NK-92 (cell line): ENCODE measurements around the gene BTBD6.

ENCODE experiments used
- DNase-seq: peaks from one replicate; lab custom pipeline; 2025; ENCODE audit not compliant: unreplicated experiment; lab: John Stamatoyannopoulos, UW

The BTBD6 gene

DNA sequence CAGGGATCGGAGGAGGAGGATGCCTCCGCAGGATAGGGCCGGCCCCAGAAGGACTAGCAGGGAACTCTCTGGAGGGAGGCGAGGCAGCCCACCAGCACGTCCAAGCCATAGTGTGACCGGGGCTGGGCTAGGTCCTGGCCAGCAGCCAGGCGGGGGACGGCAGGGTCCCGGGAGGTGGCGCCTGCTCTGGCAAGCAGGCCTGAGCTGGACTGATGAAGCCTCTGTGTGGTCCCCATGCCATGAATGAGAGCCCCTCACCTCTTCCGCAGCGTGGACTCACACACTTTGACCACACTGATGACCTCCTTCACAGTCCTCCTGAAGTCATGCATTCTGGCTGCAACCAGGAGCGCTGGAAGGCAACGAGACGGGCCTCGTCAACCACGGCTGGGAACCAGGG, 19.8 kb upstream of the BTBD6 start:
- no peak for DNase-seq

DNA sequence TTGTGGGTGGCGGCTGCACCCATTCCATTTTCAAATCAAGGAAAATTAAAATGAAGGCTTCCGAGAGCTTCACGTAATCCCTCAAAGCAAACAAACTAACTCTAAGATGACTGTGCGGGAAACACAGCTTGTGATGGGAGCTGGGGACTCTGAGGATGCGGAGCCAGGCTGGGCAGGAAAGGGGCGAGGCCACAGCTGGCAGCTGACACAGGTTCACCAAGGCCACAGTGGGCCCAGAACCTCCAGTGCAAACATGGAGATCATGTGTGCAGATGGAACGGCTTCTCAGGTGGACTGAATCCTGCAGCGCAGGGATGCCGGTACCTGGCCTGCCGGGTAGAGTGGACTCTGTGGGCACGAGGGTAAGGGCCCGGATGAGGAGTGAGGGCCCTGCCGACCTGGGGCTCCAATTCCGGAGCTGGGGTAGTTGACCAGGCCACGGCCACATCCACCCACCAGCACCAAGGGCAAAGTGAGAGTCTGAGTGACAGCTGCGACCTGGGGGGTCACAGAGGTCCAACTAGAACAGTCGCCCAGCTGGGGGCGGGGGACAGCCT, 19.2 kb upstream of the BTBD6 start:
- no peak for DNase-seq

DNA sequence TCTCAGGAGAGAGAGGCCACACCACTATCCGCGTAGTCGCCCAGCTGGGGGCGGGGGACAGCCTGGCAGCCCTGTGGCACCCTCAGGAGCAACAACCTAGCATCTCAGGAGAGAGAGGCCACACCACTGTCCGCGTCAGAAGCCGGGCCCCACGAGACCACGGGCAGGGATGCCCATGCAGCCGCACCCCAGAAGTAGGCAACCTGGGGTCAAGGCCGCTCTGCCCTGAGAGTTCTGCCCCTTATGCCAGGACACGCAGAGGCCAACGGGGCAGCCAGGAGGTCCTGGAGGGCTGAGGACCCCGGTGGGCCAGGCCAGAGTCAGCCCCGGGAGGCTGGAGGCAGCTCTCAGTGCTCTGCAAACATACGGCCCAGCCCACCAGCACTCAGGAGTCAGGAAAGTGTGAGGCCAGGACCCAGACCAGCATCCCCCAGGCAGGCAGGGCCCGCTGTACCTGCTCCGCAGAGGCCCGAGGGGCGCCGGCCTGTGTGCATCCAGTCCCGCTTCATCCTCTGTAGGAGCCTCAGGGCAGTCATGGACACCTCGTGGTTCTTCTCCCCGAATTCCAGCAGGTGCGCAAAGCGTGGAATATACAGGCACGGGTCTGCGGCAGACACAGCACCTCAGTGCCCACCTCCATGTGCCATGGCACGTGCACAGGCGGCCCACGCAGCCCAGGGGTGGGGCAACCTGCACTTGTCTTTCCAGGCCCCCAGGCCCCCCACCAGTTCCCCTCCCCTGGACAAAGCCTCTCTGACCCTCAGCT, 7.3 kb upstream of the BTBD6 start:
- no peak for DNase-seq

DNA sequence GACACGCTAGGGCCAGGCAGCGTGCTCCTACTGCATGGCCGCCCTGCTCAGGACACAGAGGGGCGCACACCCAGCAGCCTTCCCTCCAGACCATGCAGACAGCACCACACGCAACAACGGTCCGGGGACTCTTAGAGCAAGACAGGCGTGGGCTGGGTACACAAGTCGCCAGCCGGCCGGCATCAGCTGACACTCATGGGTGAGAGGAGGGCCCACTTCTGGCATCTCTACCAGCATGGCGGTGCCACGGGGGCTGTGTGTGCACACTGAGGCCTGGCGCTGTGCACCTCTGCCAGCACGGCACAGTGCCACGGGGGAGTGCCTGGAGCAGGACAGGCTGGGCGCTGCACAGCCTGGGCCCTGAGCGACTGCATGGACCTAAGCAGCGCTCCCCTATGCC, 6.7 kb upstream of the BTBD6 start:
- DNase-seq = no peak

DNA sequence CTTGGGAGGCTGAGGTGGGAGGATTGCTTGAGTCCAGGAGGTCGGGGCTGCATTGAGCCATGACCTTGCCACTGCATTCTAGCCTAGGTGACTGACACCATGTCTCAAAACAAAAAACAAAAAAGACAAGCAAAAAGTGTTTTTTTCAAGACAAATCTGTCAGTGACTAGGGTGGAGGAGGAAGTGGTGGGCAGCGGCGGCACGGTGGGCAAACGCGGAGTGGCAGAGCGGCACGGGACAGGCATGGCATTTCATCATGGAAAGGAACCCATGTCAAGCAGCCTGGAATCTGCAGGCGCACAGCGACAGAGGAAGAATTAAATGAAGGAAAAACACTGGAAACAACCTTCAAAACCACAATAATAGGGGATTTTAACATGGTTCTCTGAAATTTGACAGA, 4.0 kb upstream of the BTBD6 start:
- DNase-seq = no peak

DNA sequence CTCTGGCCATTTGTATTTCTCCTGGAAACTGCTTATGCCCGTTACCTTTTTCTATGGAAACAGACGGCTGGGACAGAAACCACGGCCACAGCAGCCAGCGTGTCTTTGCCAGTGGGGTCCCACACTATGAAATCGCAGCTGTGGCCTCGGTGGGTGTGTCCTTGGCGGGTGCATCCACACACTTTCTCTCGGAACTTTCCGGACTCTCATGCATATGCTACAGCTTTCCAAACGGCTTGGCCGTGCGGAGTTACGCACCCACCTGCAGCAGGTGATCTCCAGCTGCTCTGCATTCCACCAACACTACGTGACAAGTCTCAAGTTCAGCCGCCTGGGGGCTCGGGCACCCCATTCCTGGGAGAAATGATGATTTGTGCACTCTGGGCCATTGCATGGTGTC, 1.3 kb upstream of the BTBD6 start:
- no peak for DNase-seq

DNA sequence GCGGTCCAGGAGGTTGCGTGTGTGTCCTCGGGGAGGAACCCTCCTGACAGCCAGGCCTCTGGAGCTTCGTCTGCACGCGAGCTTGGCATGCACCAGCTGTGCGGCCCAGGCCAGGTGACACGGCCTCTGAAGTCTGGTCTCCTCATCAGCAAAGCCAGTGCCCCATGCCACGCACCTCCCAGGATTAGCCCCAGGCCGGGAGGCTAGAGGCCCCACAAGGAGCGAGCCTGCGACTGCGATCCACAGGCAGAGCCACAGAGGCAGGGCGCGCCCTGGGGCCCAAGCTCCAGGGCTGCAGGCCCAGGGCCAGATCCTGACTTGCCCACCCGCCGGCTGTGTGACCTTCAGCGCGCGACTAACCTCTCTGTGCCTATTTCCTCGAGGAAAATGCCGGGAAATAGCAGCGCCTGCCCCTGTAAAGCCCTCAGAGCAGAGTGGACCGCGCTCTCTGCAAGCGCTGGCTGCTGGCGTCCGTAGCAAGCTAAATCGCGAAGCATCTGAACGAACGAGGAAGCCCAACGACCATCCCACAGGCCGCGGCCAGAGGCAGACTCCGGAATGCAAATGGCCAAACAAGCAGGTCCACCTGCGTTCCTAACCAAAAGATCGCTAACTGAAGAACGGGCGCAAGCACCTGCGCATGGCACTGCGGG, 492 bp upstream of the BTBD6 start:
- no peak for DNase-seq

DNA sequence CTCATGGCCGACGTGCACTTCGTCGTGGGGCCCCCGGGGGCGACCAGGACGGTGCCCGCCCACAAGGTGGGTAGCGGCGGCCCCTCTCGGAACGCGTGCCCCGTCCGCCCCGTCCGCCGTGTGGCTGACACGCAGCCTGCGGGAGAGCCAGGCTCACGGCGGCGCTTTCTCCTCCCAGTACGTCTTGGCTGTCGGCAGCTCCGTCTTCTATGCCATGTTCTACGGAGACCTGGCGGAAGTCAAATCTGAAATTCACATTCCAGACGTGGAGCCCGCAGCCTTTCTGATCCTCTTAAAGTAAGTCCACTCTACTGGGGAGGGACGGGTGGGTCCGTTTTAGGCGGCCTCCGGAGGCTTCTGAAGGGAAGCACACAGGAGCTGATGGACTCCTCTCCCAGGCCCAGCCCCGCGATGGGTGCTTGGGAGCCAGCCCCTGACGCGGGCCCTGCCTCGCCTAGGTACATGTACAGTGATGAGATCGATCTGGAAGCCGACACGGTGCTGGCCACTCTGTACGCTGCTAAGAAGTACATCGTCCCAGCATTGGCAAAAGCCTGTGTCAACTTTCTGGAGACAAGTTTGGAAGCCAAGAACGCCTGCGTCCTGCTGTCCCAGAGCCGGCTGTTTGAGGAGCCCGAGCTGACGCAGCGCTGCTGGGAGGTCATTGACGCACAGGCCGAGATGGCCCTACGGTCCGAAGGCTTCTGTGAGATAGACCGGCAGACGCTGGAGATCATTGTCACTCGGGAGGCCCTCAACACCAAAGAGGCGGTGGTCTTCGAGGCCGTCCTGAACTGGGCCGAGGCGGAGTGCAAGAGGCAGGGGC, 1.1 kb downstream of the BTBD6 start:
- no peak for DNase-seq

DNA sequence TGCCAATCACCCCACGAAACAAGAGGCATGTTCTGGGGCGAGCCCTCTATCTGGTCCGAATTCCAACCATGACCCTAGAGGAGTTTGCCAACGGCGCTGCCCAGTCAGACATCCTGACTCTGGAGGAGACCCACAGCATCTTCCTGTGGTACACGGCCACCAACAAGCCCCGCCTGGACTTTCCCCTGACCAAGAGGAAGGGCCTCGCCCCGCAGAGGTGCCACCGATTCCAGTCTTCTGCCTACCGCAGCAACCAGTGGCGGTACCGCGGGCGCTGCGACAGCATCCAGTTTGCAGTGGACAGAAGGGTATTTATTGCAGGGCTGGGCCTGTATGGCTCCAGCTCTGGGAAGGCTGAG, 1.7 kb downstream of the BTBD6 start:
- no peak for DNase-seq

DNA sequence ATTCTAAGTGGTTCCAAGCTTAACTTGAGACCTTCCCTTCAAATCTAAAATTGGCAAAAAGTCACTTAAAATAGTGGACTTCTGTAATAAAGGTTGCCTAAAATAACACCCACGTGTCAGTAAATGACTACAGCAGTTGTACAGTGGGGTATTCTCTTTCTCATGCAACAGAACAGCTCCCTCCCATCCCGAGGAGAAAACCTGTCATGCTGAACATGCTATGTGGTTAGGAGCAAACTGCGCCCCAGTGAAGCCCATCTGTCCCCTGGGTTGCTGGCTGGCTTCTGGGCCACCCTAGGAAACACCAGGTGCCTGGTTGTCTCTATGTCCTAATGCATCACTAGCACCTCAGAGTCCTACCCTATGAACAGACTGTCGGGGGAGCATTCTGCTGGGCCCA, 2.7 kb downstream of the BTBD6 start:
- no peak for DNase-seq

DNA sequence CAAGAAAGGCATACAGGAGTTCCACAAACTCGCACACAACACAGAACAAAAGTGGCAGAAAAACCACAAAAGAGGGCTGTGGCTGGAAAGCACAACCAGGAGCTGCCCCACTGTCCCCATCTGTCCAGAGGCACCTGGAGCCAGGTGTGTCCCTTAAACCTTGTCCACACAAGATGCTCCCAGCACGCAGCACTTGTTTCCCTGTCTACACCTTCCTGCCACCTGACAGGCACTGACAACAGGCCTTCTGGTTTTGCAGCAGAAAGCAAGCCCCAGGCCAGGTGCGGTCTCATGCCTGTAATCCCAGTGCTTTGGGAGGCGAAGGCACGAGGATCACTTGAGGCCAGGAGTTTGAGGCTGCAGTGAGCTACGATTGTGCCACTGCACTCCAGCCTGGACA, 3.6 kb downstream of the BTBD6 start:
- no peak for DNase-seq

DNA sequence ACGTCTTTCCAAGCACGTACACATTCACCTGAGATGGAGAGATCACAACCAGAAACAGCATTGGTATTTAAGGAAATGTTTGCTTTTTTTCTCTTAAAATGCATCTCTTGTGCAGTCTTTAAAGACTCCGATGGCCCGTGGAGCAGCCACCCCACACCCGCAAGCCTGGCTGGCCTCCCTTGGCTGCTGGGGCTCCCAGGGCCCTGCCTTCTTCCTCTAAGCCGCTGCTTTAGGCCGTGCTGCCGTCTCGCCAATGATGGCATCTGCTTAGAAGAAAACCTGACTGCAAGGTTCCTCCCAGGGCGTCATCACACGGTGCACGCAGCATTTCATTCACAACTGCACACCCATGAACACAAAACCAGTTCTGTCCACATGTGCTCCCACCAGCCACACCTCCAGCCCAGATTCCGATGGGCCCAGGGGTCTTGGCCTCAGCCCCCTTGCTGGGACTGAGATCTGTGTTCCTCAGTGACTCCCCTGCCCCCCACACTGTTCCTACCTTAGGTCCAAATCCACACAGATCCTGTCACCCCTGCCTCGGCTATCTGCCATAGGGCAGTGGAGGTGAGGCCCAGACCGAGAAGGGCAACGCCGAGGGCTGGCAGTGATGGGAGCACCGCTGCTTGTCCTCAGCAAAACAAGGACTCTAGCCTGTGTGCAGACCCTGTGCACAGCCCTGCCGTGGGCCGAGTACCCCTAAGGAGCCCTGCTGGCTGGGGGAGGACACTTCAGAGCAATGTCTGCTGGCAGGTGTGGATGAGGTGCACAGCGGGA, 4.4 kb downstream of the BTBD6 start:
- no peak for DNase-seq

DNA sequence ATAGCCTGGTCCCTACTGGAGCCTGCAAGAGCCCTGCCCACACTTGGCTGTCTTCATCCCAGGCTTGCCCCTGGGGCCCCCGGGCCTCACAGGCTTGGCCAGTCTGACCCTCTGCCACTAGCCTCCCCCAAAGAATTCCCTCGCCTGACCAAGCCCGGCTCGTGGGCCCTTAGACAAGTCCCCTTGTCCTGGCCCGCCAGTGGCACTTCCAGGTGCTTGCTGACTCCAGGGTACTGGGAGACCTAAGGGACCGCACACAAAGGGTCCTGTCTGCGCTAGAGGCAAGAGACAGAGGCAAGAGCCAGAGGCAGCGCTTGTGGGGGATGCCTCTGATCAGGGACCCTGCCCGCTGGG, 5.0 kb downstream of the BTBD6 start:
- DNase-seq = no peak

DNA sequence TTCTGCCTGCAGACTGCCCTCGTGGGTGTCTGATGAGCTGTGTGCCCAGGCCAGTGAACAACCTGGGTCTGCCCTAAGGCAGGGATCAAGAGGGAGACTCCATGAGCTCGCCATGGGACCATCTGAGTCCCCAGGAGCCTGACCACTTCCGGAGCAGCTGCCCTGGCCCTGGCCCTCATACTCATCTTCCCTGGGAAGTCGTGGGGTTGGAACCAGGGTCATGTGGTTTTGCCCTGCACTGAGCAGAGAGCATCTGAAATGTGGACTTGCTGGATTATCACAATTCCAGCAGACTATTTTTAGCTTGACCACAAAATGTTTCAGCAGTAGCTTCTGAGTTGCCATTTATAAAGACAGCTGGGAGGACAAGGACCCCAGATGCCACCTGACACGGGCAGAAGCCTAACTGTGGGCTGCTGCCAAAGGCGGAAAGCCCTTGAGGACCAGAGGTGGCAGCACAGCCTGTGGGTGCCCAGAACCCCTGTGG, 6.7 kb downstream of the BTBD6 start:
- no peak for DNase-seq

DNA sequence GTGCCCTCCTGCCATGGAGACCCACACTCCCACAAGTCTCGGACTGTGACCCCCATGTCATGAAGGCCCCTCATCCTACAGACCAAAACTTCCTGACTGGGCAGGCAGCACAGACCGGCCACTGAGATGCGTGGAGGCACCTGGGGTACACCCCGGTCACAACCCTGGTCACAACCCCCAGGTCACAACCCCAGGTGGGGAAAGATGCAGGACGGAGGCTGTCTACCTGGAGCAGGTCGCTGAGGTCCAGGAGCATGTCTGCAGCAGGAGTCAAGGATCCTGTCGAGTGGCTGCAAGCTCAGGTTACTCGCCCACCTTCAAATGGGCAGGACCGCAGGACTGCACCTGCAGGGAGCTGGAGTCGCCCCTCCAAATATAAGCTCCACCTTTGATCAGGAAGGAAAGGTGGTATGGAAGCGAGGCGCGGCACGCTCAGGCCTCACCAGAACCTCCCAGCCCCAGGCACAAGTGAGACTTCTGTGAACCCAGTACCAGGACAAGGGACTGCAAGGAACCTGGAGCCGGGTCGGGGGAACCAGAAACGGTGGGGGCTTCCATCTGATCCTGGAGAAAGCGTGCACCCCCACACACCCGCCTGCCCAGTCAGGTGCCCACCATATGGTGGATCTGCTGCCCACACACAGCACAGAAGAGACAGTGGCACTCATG, 8.1 kb downstream of the BTBD6 start:
- DNase-seq = no peak

DNA sequence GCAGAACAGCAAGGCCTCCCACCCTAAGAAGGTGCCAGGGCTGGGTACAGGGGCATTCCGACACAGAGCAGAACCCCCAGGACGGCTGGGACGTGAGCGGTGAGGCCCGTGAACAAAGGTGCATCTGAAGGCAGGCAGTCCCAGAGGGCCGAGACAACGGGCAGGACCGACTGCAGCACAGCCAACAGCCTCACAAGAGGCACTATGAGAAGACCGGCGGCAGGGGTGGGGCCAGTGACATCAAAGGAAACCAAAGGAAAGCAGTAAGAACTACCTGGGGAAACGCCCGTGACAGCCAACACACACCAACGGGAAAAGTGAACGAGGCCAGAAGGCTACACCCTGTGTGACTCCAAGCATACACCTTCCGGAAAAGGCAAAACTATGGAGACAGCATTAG, 9.1 kb downstream of the BTBD6 start:
- DNase-seq = no peak

DNA sequence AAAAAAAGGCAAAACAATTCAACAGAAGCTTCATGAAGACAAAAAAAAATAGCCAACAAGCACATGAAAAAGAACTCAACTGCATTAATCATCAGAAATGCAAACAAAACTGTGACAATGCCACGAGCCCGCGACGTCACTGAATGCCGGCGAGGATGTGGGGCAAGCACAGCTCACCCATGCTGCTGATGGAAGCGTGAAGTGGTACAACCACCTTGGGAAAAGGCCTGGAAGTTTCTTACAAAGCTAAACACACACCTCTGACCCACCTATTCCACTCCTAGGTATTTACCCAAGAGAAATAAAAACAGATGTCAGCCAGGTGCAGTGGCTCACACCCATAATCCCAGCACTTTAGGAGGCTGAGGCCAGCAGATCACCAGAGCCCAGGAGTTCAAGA, 10.5 kb downstream of the BTBD6 start:
- no peak for DNase-seq

DNA sequence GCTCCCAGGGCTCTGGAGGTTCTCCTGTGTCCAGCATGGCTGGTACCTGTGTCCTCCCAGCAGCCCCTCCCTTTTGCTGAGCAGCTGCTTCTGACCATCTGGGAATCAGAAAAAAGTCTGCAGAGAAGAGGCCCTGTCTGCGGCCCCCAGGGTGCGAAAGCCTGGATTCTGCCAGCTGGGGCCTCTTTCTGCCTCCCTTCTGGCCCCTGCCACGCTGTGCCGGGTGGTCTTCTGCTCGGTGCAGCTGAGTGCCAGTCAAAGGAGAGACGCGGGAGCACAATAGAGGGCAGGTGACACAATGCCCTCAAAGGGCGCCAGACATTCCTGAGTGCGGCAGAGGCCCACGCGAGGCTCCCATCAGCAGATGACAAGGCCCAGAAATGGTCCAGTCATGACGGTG, 12.6 kb downstream of the BTBD6 start:
- DNase-seq = no peak

DNA sequence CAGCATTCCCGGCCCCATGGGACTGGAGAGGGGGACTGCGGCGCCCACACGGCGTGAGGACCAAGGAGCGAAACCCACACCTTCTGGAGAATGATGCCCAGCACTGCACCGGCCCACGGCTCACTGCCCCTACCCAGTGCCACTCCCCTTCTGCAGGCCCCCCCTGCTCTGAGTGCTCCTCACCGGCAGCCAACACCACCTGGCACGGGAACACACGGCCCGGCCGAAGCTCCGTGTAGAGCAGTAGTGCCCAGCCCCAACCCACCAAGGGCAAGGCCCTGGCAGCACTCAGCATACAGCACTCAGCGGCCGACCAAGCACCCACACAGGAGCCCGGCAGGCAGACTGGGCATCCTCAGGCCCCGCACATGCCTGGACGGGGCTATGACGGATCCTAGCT, 13.4 kb downstream of the BTBD6 start:
- DNase-seq = no peak

DNA sequence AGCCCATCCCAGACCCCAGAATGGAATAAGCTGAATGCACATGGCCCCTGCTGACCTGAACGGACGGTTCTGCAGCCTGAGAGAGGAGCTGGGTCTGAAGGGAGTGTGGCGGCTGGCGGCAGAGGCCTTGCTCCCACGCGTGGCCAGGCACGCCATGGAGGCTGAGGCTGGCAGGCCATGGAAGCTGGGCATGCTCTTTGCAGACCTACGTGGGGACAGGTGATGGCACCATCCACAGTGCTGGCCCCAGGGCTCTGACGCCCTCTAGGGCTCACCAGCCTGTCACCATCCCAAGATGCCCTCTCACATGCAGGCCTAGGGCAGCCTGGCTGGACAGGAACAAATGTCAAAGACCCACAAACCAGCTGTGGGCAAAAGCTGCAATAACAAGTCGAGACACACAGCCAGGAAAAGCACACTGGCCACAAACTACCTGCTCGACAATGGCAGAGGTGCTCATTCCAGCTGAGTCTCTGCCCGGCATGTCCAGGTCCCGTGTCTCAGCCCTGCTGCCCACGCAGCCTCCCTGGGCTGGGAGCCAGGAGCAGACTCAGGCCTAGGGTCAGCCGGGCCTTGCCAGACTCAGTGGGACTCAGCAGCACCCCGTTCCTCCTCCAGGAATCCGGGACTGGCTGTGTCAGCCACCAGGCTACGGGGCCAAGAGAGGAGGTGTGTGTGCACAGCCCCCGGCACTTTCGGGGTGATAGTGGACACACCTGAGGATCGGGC, 19.7 kb downstream of the BTBD6 start:
- no peak for DNase-seq
